HG02642 (cell line): ENCODE measurements around the gene MSI2.
A peak's percentile ranks its signal among the peaks of the same experiment; 100 is the strongest.

Source experiments
- ATAC-seq: cut with Tn5 transposase; IDR thresholded peaks from one replicate; pipeline ENCODE4 v1.9.1; 2021; ENCODE audit warnings: mild to moderate bottlenecking; ENCODE audit not compliant: unreplicated experiment, poor library complexity

Gene MSI2

DNA sequence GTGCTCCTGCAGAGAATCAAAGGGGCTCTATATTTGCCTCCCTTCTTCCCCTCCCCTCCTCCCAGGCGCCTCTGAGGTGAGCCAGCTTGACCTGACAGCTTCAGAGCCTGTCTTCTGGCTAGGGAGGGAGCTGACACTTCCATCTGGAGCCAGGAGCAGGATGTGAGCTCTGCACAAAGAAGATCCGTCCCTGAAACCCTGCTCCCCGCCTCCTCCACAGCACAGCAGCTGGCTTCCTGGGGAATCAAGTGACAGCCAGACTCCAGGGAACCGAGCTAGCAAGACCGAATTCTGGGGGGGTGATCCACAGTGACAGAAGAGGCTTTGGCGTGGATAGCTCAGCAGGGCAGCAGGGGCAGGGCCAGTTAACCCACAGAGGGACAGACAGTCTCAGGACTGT lies 451.6 kb downstream of the MSI2 start:
- ATAC-seq = no peak

DNA sequence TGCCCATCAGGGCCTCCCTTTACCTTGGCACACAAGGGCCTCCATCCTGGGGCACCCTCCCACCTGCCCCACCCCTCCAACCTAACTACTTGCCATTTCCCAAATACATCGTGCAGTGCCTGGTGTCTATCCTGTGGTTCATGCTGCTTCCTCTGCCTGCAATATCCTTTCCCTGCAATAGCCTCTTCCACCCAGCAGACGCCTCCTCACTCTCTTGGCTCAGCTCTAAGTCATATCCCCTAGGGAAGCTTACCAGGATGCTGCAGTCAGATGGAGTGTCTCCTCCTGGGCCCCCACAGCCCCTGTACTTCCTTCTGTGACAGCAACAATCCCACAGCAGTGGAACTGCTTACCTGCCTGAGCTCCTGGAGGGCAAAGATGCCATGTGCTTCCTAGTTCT lies 452.1 kb downstream of the MSI2 start:
- ATAC-seq = no peak

DNA sequence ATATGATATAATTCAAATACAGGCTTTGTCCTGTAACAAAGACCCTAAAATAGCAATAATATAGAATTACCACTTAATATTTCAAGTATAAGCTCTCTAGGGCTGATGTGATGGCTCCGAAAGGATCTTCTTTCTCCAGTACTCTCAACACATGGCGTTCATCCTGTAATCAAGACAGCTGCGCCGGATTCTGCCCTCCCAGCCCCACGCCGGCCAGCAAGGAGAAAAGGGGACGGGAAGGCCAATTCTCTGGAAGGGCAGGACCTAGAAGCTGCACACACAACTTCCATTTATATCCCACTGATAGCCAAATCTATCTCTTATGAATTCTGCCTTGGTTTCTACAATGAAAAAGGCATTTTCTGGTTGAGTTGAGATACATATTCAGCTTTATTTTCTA lies 456.8 kb downstream of the MSI2 start:
- no peak for ATAC-seq

DNA sequence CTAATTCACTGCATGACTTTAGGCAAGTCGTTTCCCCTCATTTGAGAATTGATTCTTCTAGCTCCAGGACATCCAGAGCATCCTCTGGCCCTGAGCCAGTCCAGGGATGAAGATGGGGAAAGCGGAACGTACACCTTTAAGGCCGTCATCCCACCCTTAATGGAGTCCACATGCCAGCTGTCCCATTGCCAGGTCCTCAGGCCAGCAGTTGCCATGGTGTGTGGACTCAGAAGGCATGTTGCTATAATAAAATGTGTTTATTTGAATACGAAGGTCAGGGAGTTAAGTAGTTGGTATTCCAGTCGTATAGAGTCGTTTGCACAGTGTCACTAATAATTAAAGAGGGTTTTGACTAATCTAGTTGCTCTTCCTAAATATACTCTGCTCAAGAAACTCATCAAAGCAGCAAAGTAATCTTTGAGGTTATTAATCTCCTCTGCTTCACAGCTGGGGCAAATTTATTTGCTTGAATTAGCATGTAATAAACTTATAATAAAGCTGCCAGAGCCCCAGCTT lies 458.4 kb downstream of the MSI2 start:
- no peak for ATAC-seq

DNA sequence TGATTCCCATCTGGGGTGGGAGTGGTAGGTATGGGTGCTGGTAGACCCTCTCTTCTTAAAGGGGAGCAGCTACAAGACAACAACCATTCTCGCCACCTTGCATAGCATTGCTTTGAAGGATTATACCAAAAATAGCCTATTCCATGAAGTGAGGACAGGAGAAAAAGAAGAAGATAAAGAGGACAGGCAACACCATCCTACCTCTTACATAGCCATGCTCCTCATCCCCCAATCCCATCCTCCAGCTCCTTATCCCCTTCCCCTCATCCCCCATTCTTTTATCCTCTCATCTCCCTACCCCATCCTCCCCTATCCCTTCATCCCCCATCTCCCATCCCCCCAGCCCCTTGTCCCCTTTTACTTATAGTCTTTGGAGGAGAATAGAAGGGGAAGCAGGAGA lies 459.7 kb downstream of the MSI2 start:
- ATAC-seq = no peak

- no peak for ATAC-seq
These were observed 462.6 kb downstream of the MSI2 start for GRCh38 chr17:57718878-57719277.

- no peak for ATAC-seq
These were observed 464.2 kb downstream of the MSI2 start for GRCh38 chr17:57720386-57721035.

- ATAC-seq = no peak
These were observed 465.8 kb downstream of the MSI2 start for GRCh38 chr17:57721967-57722703.

- ATAC-seq = no peak
These were observed 466.4 kb downstream of the MSI2 start for GRCh38 chr17:57722704-57723043.

GRCh38 chr17:57723427-57724025 lies 467.2 kb downstream of the MSI2 start:
- ATAC-seq = no peak

- peak; percentile 55 for ATAC-seq
These were observed 467.9 kb downstream of the MSI2 start for GRCh38 chr17:57724026-57724728.

DNA sequence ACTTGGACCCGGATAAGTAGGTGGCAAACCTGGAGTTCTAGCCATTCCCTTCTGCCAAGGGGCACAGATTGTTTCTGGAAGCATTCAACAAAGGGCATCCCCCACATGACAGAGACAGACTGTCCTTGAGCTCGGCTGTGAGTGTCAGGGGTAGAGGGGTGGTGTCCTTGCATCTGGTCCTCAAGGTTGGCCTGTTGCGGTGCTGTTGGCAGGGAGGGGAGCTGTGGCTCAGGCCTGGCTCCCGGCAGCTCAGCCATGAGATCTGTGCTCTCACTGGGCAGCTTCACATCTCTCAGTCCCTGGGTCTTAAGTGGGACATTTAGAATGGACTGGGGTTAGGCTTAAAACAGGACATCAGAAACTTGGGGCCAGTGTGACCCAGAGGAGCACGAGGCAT lies 468.4 kb downstream of the MSI2 start:
- no peak for ATAC-seq

DNA sequence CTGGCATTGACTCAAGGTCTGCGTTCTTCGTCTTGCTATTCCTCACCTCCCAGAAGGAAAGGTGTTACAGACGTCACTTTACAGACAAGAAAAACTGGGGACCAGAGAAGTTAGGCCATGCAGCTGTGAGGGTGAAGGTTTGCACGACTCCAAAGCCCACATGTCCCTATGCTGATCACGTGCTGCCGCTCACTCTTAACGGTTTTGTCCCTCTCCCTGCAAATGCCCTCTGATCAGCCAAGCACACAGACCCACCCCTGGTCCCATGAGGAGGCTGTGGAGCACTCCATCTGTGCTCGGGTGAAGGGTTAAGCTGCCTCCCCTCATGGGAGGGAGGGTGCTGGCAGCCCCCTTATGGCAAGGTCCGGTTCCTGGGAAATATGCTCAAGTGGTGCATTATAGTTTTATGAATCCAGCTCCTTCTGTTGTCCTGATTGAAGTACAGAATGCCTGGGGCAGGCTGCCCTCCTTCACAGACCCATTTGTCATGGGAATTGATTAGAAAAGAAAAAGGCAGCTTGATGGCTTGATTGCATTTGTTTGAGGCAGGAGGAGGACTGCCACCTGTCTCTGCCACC lies 470.0 kb downstream of the MSI2 start:
- no peak for ATAC-seq

DNA sequence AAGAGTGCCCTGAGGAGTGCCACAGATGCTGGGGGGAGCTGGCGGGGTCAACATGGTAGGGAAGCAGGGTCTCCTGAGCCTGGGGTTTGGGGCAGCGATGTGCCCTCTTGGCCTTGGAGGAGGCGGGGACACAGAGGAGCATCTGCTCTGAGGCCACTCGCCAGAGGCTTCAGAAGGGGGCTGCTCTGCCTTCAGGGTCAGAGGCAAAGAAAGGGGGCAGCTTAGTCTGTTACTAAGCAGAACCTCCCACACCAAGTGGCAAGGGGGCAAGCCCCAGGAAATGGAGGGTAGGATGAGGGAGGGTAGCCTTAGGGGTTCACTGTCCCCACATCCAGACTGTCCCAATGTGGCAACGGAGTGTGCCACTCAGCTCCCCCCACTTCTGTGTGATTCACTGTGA lies 470.5 kb downstream of the MSI2 start:
- no peak for ATAC-seq

DNA sequence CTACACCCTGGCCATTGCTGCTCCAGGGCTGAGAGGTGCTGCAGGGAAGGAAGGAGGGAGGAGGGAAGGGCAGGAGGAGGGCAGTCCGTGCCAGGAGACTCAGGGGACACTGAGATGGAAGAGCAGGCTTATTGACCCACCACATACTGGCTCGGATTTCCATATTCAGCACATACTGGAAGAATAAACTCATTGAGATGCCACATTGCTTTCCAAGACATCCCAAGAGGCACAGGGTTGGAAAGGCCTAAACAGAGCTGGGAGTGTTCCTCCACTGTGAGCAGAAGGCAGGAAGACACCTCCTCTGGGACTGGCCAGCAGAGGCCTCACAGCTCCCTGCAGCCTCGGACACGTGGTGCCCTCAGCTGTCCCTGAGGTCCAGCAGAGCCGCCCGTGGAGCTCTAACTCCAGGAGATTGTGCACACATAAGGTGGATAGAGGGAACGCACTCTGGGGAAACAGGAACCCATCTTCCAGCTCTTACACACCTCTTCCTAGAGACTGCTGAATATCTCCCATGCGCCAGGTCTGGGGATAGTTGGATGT lies 471.4 kb downstream of the MSI2 start:
- ATAC-seq = no peak

GRCh38 chr17:57730026-57730701 lies 473.8 kb downstream of the MSI2 start:
- ATAC-seq = no peak

GRCh38 chr17:57732062-57732461 lies 475.7 kb downstream of the MSI2 start:
- ATAC-seq = no peak

GRCh38 chr17:57733085-57733484 lies 476.8 kb downstream of the MSI2 start:
- no peak for ATAC-seq
